Endothelial cell of umbilical vein (primary cell): Measurements from ENCODE around the gene FANCD2.

Source experiments
- CTCF ChIP-seq, 2 donors: IDR thresholded peaks; 1 replicate in 1 of 2; 2 replicates in 1 of 2; pipeline ENCODE4 v1.5.1; 2011; ENCODE audit warnings: low read length in 2 of 2, mild to moderate bottlenecking in 2 of 2, moderate library complexity in 2 of 2, control low read depth in 1 of 2, inconsistent platforms in 1 of 2, low read depth in 1 of 2; ENCODE audit not compliant: insufficient read depth in 1 of 2; ENCODE audit errors: extremely low read depth in 1 of 2
- EZH2 ChIP-seq: IDR thresholded peaks from 2 replicates; pipeline ENCODE4 v1.6.1; 2012; ENCODE audit warnings: borderline replicate concordance, low read depth, mild to moderate bottlenecking, moderate library complexity, low read length, inconsistent platforms; ENCODE audit not compliant: severe bottlenecking
- GATA2 ChIP-seq: IDR thresholded peaks from 2 replicates; pipeline ENCODE4 v1.7.0; 2011; ENCODE audit warnings: low read depth, mild to moderate bottlenecking, moderate library complexity, mixed read lengths, low read length; ENCODE audit not compliant: insufficient read length, insufficient read depth
- MAX ChIP-seq: IDR thresholded peaks from 2 replicates; pipeline ENCODE4 v1.6.1; 2011; ENCODE audit not compliant: insufficient read depth, insufficient read length
- POLR2A ChIP-seq: IDR thresholded peaks from 2 replicates; pipeline ENCODE4 v1.6.1; 2012; ENCODE audit warnings: low read depth, mild to moderate bottlenecking, control low read depth, low read length
- POLR2AphosphoS5 ChIP-seq: IDR thresholded peaks from 2 replicates; pipeline ENCODE4 v1.6.1; 2012; ENCODE audit warnings: low read depth, mild to moderate bottlenecking, control low read depth, low read length, moderate library complexity; ENCODE audit not compliant: insufficient read depth

DNA sequence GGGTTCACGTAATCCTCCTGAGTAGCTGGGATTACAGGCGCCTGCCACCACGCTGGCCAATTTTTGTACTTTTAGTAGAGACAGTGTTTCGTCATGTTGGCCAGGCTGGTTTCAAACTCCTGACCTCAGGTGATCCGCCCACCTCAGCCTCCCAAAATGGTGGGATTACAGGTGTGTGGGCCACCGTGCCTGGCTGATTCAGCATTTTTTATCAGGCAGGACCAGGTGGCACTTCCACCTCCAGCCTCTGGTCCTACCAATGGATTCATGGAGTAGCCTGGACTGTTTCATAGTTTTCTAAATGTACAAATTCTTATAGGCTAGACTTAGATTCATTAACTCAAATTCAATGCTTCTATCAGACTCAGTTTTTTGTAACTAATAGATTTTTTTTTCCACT lies 124.8 kb downstream of the FANCD2 start:
- TF ChIP-seq POLR2A = no peak
- TF ChIP-seq EZH2 = no peak
- TF ChIP-seq CTCF (IDR thresholded peaks at IDR 0.05; ENCODE audit: extremely low read depth in 1 of 2, insufficient read depth in 1 of 2, low read depth in 1 of 2, low read length in 2 of 2) = no peak
- no peak for TF ChIP-seq POLR2AphosphoS5
- TF ChIP-seq MAX = no peak
- no peak for TF ChIP-seq GATA2
